Ovary (tissue), 9 donors: ENCODE data around the gene TP73. TPM values are rescaled to one million over a fixed set of nuclear protein-coding genes. Genes with fewer than 3 reads are reported as not detected.

Experiments
- DNase-seq, 5 donors: peaks; one replicate each; pipeline ENCODE4 v3.0.0-alpha.2; 2019 to 2020
- H3K27ac ChIP-seq, 2 donors: fragments of 200-600 bp; one replicate each; pipeline versions ENCODE4 v1.5.1 to v1.8.0; 2019 to 2022
- H3K27me3 ChIP-seq: fragments of 200-600 bp; one replicate; pipeline ENCODE4 v1.8.0; 2022
- H3K36me3 ChIP-seq: fragments of 200-600 bp; sonication (generic); one replicate; pipeline ENCODE4 v1.5.1; 2019
- H3K4me1 ChIP-seq: one replicate; pipeline ENCODE4 v1.8.1; 2013; ENCODE audit warnings: mild to moderate bottlenecking, moderate library complexity; ENCODE audit not compliant: insufficient read depth
- H3K4me3 ChIP-seq: fragments of 200-600 bp; sonication (generic); one replicate; pipeline ENCODE4 v1.5.1; 2017
- H3K9me3 ChIP-seq, 2 donors: fragments of 200-600 bp in 1 of 2; sonication (generic) in 1 of 2; one replicate each; pipeline versions ENCODE4 v1.5.1 to v1.8.1; 2013 to 2019; ENCODE audit warnings: mild to moderate bottlenecking in 1 of 2, moderate library complexity in 1 of 2
- CTCF ChIP-seq, 3 donors: fragments of 450-650 bp in 2 of 3; fragments of 200-600 bp in 1 of 3; IDR thresholded peaks; one replicate each; pipeline versions ENCODE4 v1.5.1 to v1.8.0; 2016 to 2022; ENCODE audit warnings: antibody characterized with exemption in 3 of 3, mild to moderate bottlenecking in 1 of 3
- EP300 ChIP-seq: sonication (generic); formaldehyde crosslinking; IDR thresholded peaks from one replicate; pipeline ENCODE4 v1.6.1; 2017; ENCODE audit warnings: antibody characterized with exemption
- POLR2A ChIP-seq: fragments of 450-650 bp; IDR thresholded peaks from one replicate; pipeline ENCODE4 v1.6.1; 2017; ENCODE audit warnings: antibody characterized with exemption, mild to moderate bottlenecking, moderate library complexity
- WGBS, 3 donors: extraction: QIAGEN DNeasy Blood & Tissue Kit in 1 of 3; methylation state at CpG; one replicate each; pipeline versions ENCODE4 v1.1.5 to v1.1.7; 2013 to 2017; 5-methylcytosine and 5-hydroxymethylcytosine counted together
- intact Hi-C, 4 donors: fragments of 100-400 bp; cut with DNase I; formaldehyde crosslinking; loops; one replicate each; pipeline versions ENCODE4 v1.11.0 to v1.15.1; 2022 to 2023
- polyA plus RNA-seq, 2 donors: library from polyadenylated mRNA; stranded (reverse); fragments of 200-250 nt in 1 of 2; fragments of 350-450 nt in 1 of 2; fragmentation: Illumina TruSeq in 1 of 2; extraction: RNeasy Lipid Tissue Mini Kit (QIAGEN cat#74804) in 1 of 2; gene quantifications; one replicate each; pipeline ENCODE4 v1.2.3, GENCODE V29; 2013 to 2014
- total RNA-seq, 7 donors: library from RNA; depleted of rRNA in 2 of 7; stranded (reverse); fragments of >200 nt in 2 of 7; fragmentation: NEBNext Ultra II Directional in 3 of 7; extraction: Animal tissue kit (Norgen Biotek cat#: 25700) in 3 of 7; gene quantifications; one replicate each; pipeline versions ENCODE4 v1.1.0 to v1.2.4, GENCODE V29; 2016 to 2023
- donor health status: DM: no; HTN: no; CAD: no; lungs with moderate emphysema.
- donor health status: DM: no; HTN: no; CAD: no.
- donor health status: Bipolar disorder and iron deficiency.
- donor health status: DM: yes; HTN: yes; CAD: no.
- donor health status: DM: no; HTN: no; CAD: no.
- donor health status: DM: yes; HTN: yes; CAD: no.

TP73 gene
- total and polyA plus RNA-seq, 9 donors, result 0.03 to 7.5 (median 0.42) TPM

- Histone ChIP-seq H3K36me3 (no peaks in the 10 kb centered on the region), H3K27me3 (no peaks in the 10 kb centered on the region), H3K4me1 (peaks cover 2% of the 10 kb centered on the region), H3K9me3 (no peaks in the 10 kb centered on the region), H3K27ac (no peak overlapping the region), H3K4me3 (no peak overlapping the region)
- DNase-seq, result no peak
- intact Hi-C loops, result no loop called here
- TF ChIP-seq POLR2A, result no peak
- TF ChIP-seq CTCF (IDR thresholded peaks at IDR 0.05), result no peak
- no peak for TF ChIP-seq EP300
- WGBS, 3 donors, result 48 to 52% (median 52%) methylated on average over 25 of the region's 25 CpGs
Observed at GRCh38 chr1:3731583-3732433, 79.5 kb downstream of the TP73 start.

GRCh38 chr1:3732434-3733093 is 80.2 kb downstream of the TP73 start:
- peak in 1 of 5 donors; percentile 21 for DNase-seq
- Histone ChIP-seq H3K27ac (no peak overlapping the region), H3K27me3 (no peaks in the 10 kb centered on the region), H3K9me3 (no peaks in the 10 kb centered on the region), H3K4me1 (peaks cover 2% of the 10 kb centered on the region), H3K36me3 (no peaks in the 10 kb centered on the region), H3K4me3 (no peak overlapping the region)
- intact Hi-C loops, result no loop called here
- 23 to 28% (median 26%) methylated on average over 36 to 37 of the region's 37 CpGs for WGBS, 3 donors
- no peak for TF ChIP-seq EP300
- no peak for TF ChIP-seq CTCF (IDR thresholded peaks at IDR 0.05)
- no peak for TF ChIP-seq POLR2A

- no peak overlapping the region for H3K4me3 ChIP-seq
- no peak overlapping the region for H3K27ac ChIP-seq
- 69 to 75% (median 72%) methylated on average over 29 of the region's 29 CpGs for WGBS, 3 donors
- H3K36me3 ChIP-seq, result no peaks in the 10 kb centered on the region
- DNase-seq, result peak in 1 of 5 donors; percentile 15
- H3K27me3 ChIP-seq, result no peaks in the 10 kb centered on the region
- TF ChIP-seq EP300, result no peak
- TF ChIP-seq POLR2A, result no peak
- TF ChIP-seq CTCF (IDR thresholded peaks at IDR 0.05), result no peak
- intact Hi-C loops, result no loop called here
- peaks cover 2% of the 10 kb centered on the region for H3K4me1 ChIP-seq
- no peaks in the 10 kb centered on the region for H3K9me3 ChIP-seq
Observed at GRCh38 chr1:3733094-3733882, 81.0 kb downstream of the TP73 start.

- Histone ChIP-seq H3K4me3 (no peak overlapping the region), H3K36me3 (no peaks in the 10 kb centered on the region), H3K4me1 (peaks cover 2% of the 10 kb centered on the region), H3K9me3 (no peaks in the 10 kb centered on the region), H3K27ac (no peak overlapping the region), H3K27me3 (no peaks in the 10 kb centered on the region)
- intact Hi-C loops, result no loop called here
- DNase-seq, result no peak
- TF ChIP-seq CTCF (IDR thresholded peaks at IDR 0.05) (no peak), EP300 (no peak), POLR2A (no peak)
- WGBS, 3 donors, result 68 to 80% (median 76%) methylated on average over 17 of the region's 17 CpGs
Observed at GRCh38 chr1:3733883-3734589, 81.7 kb downstream of the TP73 start.
